Stimulated activated naive CD8-positive, alpha-beta T cell treated with anti-CD3 and anti-CD28 coated beads, Interleukin-15, amount 100 ng/mL, for 72 hours (primary cell): ENCODE results near the gene KDM2A.

Experiments
- ATAC-seq: fragments of 150-1000 bp; cut with Tn5 transposase; 2 replicates; pipeline ENCODE4 v1.10.0; 2021; ENCODE audit warnings: mild to moderate bottlenecking, moderate library complexity
- DNase-seq, 2 donors: peaks; one replicate each; pipeline ENCODE4 v3.0.0; 2021 to 2022
- H3K27ac Mint-ChIP-seq, 2 donors: one replicate each; pipeline ENCODE4 v1.8.0; 2022; ENCODE audit warnings: mild to moderate bottlenecking in 2 of 2, mixed read lengths in 2 of 2, moderate library complexity in 2 of 2
- H3K27me3 Mint-ChIP-seq: one replicate; pipeline ENCODE4 v1.8.0; 2022; ENCODE audit warnings: mixed read lengths
- H3K4me1 Mint-ChIP-seq: one replicate; pipeline ENCODE4 v1.8.0; 2022; ENCODE audit warnings: mild to moderate bottlenecking, mixed read lengths
- H3K4me3 Mint-ChIP-seq, 2 donors: one replicate each; pipeline ENCODE4 v1.8.0; 2022; ENCODE audit warnings: mild to moderate bottlenecking in 2 of 2, mixed read lengths in 2 of 2, moderate library complexity in 1 of 2
- H3K9me3 Mint-ChIP-seq, 2 donors: one replicate each; pipeline ENCODE4 v1.8.0; 2022; ENCODE audit warnings: mixed read lengths in 2 of 2

KDM2A gene

GRCh38 chr11:67293090-67293489, 174.0 kb downstream of the KDM2A start:
- Mint-ChIP-seq H3K27ac (no peak overlapping the region), H3K27me3 (no peaks in the 10 kb centered on the region), H3K4me1 (peaks cover 63% of the 10 kb centered on the region), H3K4me3 (peak overlapping the region; percentile 0 to 1), H3K9me3 (peaks cover 13 to 16% of the 10 kb centered on the region in 2 donors)
- ATAC-seq (no peak), DNase-seq (no peak)

GRCh38 chr11:67295846-67296245, 176.8 kb downstream of the KDM2A start:
- no peak overlapping the region for H3K4me3 Mint-ChIP-seq
- H3K9me3 Mint-ChIP-seq, result peaks cover 13 to 16% of the 10 kb centered on the region in 2 donors
- no peaks in the 10 kb centered on the region for H3K27me3 Mint-ChIP-seq
- DNase-seq, result no peak
- peaks cover 55% of the 10 kb centered on the region for H3K4me1 Mint-ChIP-seq
- H3K27ac Mint-ChIP-seq, result peak overlapping the region in 1 of 2 donors; percentile 54
- ATAC-seq, result no peak

DNA sequence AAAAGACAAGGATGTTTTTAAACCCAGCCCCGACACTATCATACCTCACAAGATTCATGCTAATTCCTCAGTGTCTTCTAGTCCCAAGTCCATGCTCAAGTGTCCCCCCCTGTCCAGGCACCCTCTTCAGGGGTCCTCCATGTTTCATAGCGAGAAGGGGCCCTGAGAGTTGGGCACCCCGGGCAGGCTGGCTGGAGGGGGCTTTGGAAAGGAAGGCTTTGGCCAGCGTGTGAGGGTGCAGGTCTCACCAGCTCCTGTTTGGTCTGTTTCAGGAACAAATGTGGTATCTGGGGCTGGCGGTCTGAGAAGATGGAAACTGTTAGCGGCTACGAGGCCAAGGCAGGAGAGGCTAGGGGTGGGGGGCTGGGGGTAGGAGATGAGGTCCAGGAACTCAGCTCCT, 179.7 kb downstream of the KDM2A start:
- H3K9me3 Mint-ChIP-seq, result peaks cover 13 to 16% of the 10 kb centered on the region in 2 donors
- peaks cover 37% of the 10 kb centered on the region for H3K4me1 Mint-ChIP-seq
- ATAC-seq (no peak), DNase-seq (no peak)
- peak overlapping the region in 1 of 2 donors; percentile 20 for H3K27ac Mint-ChIP-seq
- H3K27me3 Mint-ChIP-seq, result no peaks in the 10 kb centered on the region
- no peak overlapping the region for H3K4me3 Mint-ChIP-seq

DNA sequence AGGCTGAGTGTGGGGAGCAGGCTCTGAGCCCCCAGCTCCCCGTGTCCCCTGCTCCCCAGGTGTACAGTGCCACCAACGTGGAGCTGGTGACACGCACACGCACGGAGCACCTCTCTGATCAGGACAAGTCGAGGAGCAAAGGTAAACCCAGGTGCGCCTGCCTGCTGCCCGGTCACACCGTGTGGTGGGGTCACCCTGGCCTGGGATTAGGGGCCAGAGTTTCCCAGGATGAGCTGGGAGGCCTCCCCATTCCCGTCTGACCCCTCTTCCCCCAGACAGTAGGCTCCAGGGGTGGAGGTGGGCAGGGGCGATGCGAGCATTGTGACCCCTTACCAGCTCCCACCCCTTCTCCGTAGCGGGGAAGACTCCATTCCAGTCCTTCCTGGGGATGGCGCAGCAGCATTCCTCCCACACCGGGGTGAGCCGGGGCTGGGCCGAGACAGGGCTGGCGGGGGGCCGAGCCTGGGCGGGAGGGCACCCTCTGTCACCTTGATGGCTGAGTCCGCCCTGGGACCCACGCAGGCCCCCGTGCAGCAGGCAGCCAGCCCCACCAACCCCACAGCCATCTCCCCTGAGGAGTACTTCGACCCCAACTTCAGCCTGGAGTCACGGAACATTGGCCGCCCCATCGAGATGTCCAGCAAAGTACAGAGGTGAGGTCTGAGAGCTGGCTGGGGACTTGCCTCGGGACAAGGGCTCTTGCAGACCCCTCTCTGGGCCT, 180.6 kb downstream of the KDM2A start:
- Mint-ChIP-seq H3K4me3 (no peak overlapping the region), H3K27ac (no peak overlapping the region), H3K4me1 (peaks cover 35% of the 10 kb centered on the region), H3K9me3 (peaks cover 13 to 16% of the 10 kb centered on the region in 2 donors), H3K27me3 (no peaks in the 10 kb centered on the region)
- no peak for DNase-seq
- no peak for ATAC-seq

- H3K27ac Mint-ChIP-seq, result no peak overlapping the region
- H3K4me1 Mint-ChIP-seq, result peaks cover 40% of the 10 kb centered on the region
- no peaks in the 10 kb centered on the region for H3K27me3 Mint-ChIP-seq
- DNase-seq, result no peak
- no peak for ATAC-seq
- H3K4me3 Mint-ChIP-seq, result no peak overlapping the region
- peaks cover 13 to 16% of the 10 kb centered on the region in 2 donors for H3K9me3 Mint-ChIP-seq
Observed at GRCh38 chr11:67300256-67300755, 181.2 kb downstream of the KDM2A start.

GRCh38 chr11:67300756-67301312, 181.8 kb downstream of the KDM2A start:
- Mint-ChIP-seq H3K27ac (no peak overlapping the region), H3K4me3 (no peak overlapping the region), H3K4me1 (peaks cover 40% of the 10 kb centered on the region), H3K9me3 (peaks cover 13 to 15% of the 10 kb centered on the region in 2 donors), H3K27me3 (no peaks in the 10 kb centered on the region)
- ATAC-seq, result no peak
- DNase-seq, result no peak

- no peak overlapping the region for H3K27ac Mint-ChIP-seq
- H3K4me1 Mint-ChIP-seq, result peaks cover 34% of the 10 kb centered on the region
- H3K27me3 Mint-ChIP-seq, result no peaks in the 10 kb centered on the region
- DNase-seq, result no peak
- no peak overlapping the region for H3K4me3 Mint-ChIP-seq
- H3K9me3 Mint-ChIP-seq, result peaks cover 7 to 9% of the 10 kb centered on the region in 2 donors
- ATAC-seq, result no peak
Observed at GRCh38 chr11:67301313-67301921, 182.4 kb downstream of the KDM2A start.

- Mint-ChIP-seq H3K9me3 (peaks cover 1 to 3% of the 10 kb centered on the region in 2 donors), H3K4me3 (peak overlapping the region in 1 of 2 donors; percentile 77), H3K27me3 (no peaks in the 10 kb centered on the region), H3K4me1 (peaks cover 34% of the 10 kb centered on the region), H3K27ac (no peak overlapping the region)
- ATAC-seq (no peak), DNase-seq (no peak)
Observed at GRCh38 chr11:67301951-67302516, 183.0 kb downstream of the KDM2A start.

GRCh38 chr11:67302571-67303131, 183.6 kb downstream of the KDM2A start:
- peak; percentile 35 for ATAC-seq
- H3K27ac Mint-ChIP-seq, result no peak overlapping the region
- no peaks in the 10 kb centered on the region for H3K9me3 Mint-ChIP-seq
- H3K4me3 Mint-ChIP-seq, result peak overlapping the region; percentile 39 to 77
- peaks cover 32% of the 10 kb centered on the region for H3K4me1 Mint-ChIP-seq
- H3K27me3 Mint-ChIP-seq, result no peaks in the 10 kb centered on the region
- DNase-seq, result peak in 1 of 2 donors; percentile 15

DNA sequence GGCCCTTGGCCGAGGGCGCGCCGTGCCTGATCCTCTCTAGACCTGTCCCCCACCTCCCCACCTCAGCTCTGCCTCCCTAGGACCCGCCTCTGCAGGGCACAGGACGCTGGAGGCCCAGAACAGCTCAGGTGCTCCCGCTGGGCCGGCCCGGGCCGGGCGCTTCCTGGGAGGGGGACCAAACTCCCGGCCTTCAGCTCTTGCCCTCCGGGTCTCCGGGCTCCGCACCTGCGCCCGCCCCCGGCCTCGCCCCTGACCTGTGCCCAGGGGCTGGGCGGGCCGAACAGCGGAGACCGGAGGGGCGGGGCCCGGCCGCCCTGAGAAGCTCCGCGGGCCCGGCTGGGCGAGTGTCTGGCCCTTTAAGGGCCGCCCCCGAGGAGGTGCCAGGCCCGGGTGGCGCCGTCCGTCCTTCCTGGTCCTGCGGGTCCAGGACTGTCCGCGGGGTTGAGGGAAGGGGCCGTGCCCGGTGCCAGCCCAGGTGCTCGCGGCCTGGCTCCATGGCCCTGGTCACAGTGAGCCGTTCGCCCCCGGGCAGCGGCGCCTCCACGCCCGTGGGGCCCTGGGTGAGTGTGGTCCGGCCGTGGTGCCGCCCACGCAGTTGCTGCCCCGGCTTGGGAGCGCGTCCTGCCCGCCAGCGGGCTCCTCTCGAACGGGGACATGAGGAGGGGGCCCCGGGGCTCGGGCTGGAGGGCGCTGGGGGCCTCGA, 184.2 kb downstream of the KDM2A start, which contains the start of gene SSH3:
Gene SSH3, plus strand, starts transcription at position 399 of the 703 bp plus-strand sequence. Its CDS starts 96 bp downstream, at position 495.
- DNase-seq, result peak; percentile 53 to 55
- H3K4me3 Mint-ChIP-seq, result peak within 1 kb of the TSS; percentile 67 to 77

DNA sequence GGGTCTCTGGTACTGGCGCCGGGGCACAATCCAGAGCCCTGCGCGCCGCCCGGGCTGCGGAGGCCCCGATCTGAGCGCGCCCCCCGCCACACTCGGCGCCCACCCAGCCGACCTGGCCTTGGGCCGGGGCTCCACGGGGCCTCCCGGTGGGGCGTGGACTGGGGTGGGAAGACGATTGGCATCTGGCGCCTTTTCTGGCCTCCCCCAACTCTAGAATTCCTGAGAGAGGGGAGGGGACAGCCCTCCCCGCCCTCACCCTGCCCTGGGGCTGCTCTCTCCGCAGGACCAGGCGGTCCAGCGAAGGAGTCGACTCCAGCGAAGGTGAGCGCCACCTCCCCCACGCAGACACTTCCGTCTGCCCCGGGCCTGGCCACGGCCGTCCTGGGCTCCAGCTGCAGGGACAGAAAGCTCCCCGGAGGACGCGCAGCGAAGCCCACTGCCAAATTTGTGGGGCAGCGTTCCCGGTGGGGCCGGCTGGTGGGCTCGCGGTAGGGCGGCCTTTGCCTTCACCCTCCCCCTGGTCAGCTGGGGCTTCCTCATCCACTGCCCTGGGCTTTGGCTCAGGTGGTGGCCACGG, 184.9 kb downstream of the KDM2A start:
- H3K27ac Mint-ChIP-seq, result no peak overlapping the region

More for the DNA sequence above, 184.2 kb downstream of the KDM2A start, which contains the start of gene SSH3:
- no peaks in the 10 kb centered on the region for H3K9me3 Mint-ChIP-seq
- no peaks in the 10 kb centered on the region for H3K27me3 Mint-ChIP-seq
- H3K27ac Mint-ChIP-seq, result peak within 1 kb of the TSS in 1 of 2 donors; percentile 48
- peaks cover 26% of the 10 kb centered on the region for H3K4me1 Mint-ChIP-seq
- ATAC-seq, result peak; percentile 80

GRCh38 chr11:67304511-67305113, 185.5 kb downstream of the KDM2A start:
- no peak for ATAC-seq
- Mint-ChIP-seq H3K4me3 (peak overlapping the region in 1 of 2 donors; percentile 77), H3K27ac (peak overlapping the region; percentile 52 to 82), H3K9me3 (no peaks in the 10 kb centered on the region), H3K4me1 (peaks cover 20% of the 10 kb centered on the region), H3K27me3 (no peaks in the 10 kb centered on the region)
- no peak for DNase-seq

More for the DNA sequence above, 184.9 kb downstream of the KDM2A start:
- peak in 1 of 2 donors; percentile 28 for DNase-seq
- no peaks in the 10 kb centered on the region for H3K9me3 Mint-ChIP-seq
- H3K4me3 Mint-ChIP-seq, result peak overlapping the region; percentile 67 to 77
- peak; percentile 50 for ATAC-seq
- H3K4me1 Mint-ChIP-seq, result peaks cover 20% of the 10 kb centered on the region
- H3K27me3 Mint-ChIP-seq, result no peaks in the 10 kb centered on the region

DNA sequence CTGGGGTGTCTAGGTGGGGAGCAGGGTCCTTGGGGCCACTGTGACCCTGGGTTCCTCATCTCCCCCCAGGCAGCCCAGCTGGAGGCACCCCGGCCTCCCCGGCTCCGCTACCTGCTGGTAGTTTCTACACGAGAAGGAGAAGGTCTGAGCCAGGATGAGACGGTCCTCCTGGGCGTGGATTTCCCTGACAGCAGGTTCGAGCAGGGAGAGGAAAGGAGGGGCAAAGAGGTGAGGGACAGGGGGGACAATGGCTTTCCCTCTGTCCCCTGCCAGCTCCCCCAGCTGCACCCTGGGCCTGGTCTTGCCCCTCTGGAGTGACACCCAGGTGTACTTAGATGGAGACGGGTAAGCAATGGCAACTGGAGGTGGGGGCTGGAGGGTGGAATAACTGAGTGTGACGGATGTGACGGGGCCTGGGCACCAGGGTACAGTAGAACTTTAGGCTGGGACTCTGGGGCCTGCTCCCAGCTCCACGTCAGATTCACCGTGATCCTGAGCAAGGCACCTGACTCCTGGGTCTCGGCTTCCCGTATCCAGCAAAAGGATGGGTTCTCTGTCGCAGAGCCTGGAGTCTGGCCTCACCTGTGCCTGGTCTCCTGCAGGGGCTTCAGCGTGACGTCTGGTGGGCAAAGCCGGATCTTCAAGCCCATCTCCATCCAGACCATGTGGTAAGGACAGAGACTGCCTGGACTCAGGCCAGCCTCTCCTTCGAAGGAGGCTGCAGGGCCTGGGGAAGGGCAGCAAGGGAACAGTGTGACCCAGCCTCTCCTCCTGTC, 187.9 kb downstream of the KDM2A start:
- Mint-ChIP-seq H3K4me3 (no peak overlapping the region), H3K4me1 (peaks cover 25% of the 10 kb centered on the region), H3K27me3 (no peaks in the 10 kb centered on the region), H3K9me3 (no peaks in the 10 kb centered on the region), H3K27ac (no peak overlapping the region)
- ATAC-seq, result no peak
- DNase-seq, result no peak
